Measurements from ENCODE around the gene NCEH1. TPM values are rescaled to one million over a fixed set of nuclear protein-coding genes. Genes with fewer than 3 reads are reported as not detected.

The NCEH1 gene
- total RNA-seq, 1 experiment from 2014 or later = 2.7 TPM

DNA sequence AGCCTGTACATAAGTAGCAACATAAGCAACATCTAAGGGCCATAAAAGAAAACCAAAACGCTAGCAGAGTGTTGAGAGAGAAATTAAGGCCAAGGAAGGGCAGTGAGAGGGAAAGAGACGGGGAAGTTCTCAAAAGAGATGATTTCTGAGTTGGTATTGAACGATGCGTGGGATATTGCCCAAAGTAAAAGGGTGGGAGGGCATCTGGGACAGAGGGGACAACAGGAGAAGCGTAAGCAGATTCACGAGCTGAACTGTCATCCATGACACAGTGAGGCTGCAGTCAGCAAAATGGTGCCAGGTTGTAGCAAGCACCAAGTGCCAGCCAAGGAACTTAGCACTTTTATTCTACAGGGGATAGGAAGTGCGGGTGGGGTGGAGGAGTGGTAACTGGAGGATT, 11.8 kb downstream of the NCEH1 start:
- no peak for DNase-seq
- no peak overlapping the region for H3K4me3 ChIP-seq (ENCODE audit: insufficient read depth, low read depth, low read length)
- no peaks in the 10 kb centered on the region; the same call in 1 of the 2 replicates for H3K27me3 ChIP-seq (ENCODE audit: control insufficient read depth, insufficient read depth, low read length)
- no peaks in the 10 kb centered on the region for H3K36me3 ChIP-seq (replicated peaks; ENCODE audit: control insufficient read depth, insufficient read depth, low read length)

DNA sequence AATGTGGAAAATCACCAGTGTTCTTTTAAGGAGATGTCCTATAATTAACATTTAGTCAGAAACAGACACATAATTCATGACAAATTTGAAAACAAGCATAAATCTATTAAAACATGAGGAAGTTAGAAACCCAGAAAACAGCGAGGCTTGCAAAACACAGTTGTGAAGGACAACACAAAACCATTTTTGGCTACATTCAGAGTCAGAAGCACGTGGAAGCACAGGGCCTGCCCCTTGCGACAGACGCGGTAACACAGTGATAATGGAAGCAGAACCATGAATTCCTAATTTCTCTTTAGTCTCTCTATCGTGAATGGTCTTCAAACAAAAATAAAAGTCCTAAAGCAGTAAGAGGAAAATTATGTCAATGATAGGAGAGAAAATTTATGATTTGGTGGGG, 12.2 kb downstream of the NCEH1 start:
- DNase-seq = no peak
- no peaks in the 10 kb centered on the region; the same call in 1 of the 2 replicates for H3K27me3 ChIP-seq (ENCODE audit: control insufficient read depth, insufficient read depth, low read length)
- H3K4me3 ChIP-seq (ENCODE audit: insufficient read depth, low read depth, low read length) = no peak overlapping the region
- H3K36me3 ChIP-seq (replicated peaks; ENCODE audit: control insufficient read depth, insufficient read depth, low read length) = no peaks in the 10 kb centered on the region

DNA sequence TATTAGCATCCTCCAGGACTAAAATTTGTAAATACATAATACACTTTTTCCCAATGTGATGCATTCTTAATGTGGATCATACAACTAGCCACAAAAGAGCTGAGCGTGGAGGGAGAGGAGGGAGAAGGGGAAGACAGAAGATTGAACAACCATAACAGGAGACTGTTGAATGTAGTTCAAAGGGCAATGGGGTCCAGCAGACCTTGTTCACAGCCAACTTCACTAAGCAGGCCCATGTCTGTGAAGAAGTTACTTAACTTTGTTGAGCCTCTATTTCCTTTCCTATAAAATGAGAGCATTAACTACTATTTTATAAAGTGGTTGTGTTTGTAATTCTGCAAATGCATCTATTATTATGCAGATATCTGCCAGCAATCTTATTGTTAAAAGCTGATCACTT, 13.3 kb downstream of the NCEH1 start:
- Histone ChIP-seq H3K27me3 (ENCODE audit: control insufficient read depth, insufficient read depth, low read length) (no peaks in the 10 kb centered on the region; the same call in 1 of the 2 replicates), H3K4me3 (ENCODE audit: insufficient read depth, low read depth, low read length) (no peak overlapping the region), H3K36me3 (replicated peaks; ENCODE audit: control insufficient read depth, insufficient read depth, low read length) (no peaks in the 10 kb centered on the region)
- DNase-seq = no peak

DNA sequence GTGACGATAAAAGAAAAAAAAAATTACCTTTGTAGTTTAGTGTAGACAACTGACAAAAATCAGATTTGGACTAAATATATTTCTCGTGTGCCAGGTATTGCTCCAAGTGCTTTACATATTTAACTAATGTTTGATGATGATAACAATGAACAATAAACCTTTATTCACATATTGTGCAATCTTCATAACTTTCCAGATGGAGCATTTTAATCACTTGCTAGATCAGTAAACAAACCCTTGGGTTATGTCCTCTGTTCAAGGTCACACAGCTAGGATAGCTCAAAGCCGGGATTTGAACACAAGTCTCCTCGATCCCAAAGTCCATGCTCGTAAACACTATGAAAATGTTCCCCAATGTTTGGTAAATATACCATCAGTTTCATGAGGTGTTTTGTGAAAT, 14.5 kb downstream of the NCEH1 start:
- Histone ChIP-seq H3K4me3 (ENCODE audit: insufficient read depth, low read depth, low read length) (no peak overlapping the region), H3K36me3 (replicated peaks; ENCODE audit: control insufficient read depth, insufficient read depth, low read length) (no peaks in the 10 kb centered on the region)
- no peak for DNase-seq

DNA sequence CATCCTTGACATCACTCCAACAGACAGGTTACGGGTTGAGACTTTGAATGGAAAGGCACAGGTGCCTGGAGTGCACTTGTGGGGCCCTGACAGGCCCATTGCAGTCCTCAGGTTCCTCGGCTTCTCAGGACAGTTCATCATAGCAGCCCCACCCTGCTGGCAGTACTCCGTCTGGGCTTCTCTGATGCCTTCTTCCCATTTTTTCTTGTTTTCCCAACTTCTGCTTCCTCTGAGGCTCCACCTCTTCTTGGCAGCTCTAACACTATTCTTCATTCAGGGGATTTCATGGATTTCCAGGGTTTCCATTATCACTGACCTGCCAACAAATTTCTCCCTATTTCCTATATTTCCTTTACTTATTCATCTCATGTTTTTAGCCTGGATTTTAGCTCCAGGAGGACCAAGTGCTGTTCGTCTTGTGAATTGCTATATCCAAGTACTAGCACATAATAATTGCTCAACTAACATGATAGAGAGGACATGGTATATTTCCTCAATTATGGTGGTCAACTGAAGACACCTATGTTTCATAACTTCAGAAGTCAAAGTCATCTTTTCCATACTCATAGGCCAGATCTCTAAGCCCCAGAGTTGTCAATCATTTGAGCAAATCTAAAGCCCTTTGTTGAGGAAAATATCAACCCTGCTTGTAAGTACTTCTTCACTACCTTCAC, 16.2 kb downstream of the NCEH1 start:
- H3K4me3 ChIP-seq (ENCODE audit: insufficient read depth, low read depth, low read length) = no peak overlapping the region
- no peaks in the 10 kb centered on the region for H3K36me3 ChIP-seq (replicated peaks; ENCODE audit: control insufficient read depth, insufficient read depth, low read length)
- no peak for DNase-seq
- no peaks in the 10 kb centered on the region; the same call in 1 of the 2 replicates for H3K27me3 ChIP-seq (ENCODE audit: control insufficient read depth, insufficient read depth, low read length)

More for the DNA sequence above, 14.5 kb downstream of the NCEH1 start:
- no peaks in the 10 kb centered on the region; the same call in 1 of the 2 replicates for H3K27me3 ChIP-seq (ENCODE audit: control insufficient read depth, insufficient read depth, low read length)

DNA sequence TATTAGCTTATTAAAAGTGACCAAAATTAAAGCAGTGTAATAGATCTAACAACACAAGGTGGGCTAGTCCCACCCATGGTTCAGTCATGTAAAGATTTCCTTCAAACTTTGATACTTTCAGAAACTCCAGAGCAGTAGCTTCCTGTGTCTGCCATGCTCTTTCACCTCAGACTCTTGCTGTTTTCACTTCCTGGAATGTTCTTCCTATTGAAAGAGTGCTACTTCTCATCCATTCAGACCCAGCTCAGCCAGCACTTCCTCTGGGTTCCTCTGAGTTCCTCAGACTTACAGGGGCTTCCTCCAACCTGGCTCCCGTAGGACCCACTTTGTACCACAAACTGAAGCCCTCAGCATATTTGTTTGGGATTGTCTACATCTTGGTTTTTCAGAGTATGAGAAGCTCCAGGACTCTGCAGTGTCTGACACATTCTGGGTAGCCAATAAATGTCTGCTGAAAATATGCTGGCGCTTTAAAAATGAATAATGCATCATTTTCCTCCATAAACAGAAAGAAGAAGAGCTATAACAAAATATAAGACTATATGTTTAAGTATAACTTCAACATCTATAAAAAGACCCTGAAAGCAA, 18.0 kb downstream of the NCEH1 start:
- DNase-seq = no peak
- H3K36me3 ChIP-seq (replicated peaks; ENCODE audit: control insufficient read depth, insufficient read depth, low read length) = no peaks in the 10 kb centered on the region
- no peak overlapping the region for H3K4me3 ChIP-seq (ENCODE audit: insufficient read depth, low read depth, low read length)
- no peaks in the 10 kb centered on the region; the same call in 1 of the 2 replicates for H3K27me3 ChIP-seq (ENCODE audit: control insufficient read depth, insufficient read depth, low read length)

DNA sequence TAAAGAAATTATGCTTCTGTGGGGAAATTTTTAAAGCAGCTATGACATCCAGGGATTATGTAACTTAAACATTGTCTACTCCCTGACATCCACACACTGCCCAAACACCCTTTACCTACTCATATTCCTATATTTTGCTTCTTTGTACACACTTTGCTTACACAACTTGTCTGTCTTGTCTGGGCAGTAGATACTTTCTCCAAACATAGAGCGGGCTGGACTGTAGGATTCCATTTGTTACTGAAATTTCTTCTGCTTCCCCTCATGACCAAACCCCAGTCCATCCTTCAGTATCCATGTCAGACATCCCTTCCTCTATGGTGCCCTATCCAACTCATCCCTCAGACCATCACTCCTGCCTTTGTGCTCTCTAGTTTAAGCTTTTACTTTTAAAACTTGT, 19.9 kb downstream of the NCEH1 start:
- Histone ChIP-seq H3K36me3 (replicated peaks; ENCODE audit: control insufficient read depth, insufficient read depth, low read length) (no peaks in the 10 kb centered on the region), H3K4me3 (ENCODE audit: insufficient read depth, low read depth, low read length) (no peak overlapping the region), H3K27me3 (ENCODE audit: control insufficient read depth, insufficient read depth, low read length) (no peaks in the 10 kb centered on the region; the same call in 1 of the 2 replicates)
- no peak for DNase-seq

DNA sequence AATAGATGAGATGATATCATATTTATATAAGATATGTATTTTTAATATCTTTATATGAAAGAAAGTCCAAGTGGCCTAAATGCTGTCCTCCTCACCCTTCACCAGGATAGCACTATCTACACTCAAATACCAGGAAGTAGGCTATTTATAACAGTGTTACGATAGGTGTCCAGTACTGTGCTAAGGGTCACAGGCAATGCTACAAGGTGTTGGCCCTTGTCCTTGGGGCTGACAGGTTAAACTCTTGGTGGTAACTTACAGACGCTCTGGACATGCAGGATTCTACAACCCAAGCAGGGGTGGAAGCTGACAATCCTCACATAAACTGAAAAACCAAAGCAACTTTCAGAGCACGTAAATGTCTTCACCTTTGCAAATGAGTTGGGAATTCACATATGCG, 22.3 kb downstream of the NCEH1 start:
- no peaks in the 10 kb centered on the region for H3K27me3 ChIP-seq (ENCODE audit: control insufficient read depth, insufficient read depth, low read length)
- H3K4me3 ChIP-seq (ENCODE audit: insufficient read depth, low read depth, low read length) = no peak overlapping the region
- H3K36me3 ChIP-seq (replicated peaks; ENCODE audit: control insufficient read depth, insufficient read depth, low read length) = no peaks in the 10 kb centered on the region
- no peak for DNase-seq

DNA sequence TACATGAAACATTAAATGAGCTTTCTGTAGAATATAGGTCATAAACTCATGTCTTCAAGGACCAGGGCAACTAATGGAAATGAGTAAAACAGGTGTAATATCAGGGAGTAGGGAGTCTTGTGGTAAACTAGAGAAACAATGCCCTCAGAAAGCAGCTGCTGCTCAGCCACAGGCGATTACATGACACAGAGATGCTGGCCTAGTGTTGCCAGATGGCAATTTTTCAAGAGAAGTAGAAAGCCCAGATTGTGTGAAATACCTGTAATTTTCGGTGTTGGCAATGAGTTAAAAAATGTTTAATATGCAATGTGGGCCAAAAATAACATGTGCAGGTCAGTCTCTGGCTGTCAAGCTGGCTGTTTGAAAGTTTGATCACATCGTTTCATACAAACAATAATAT, 23.4 kb downstream of the NCEH1 start:
- Histone ChIP-seq H3K36me3 (replicated peaks; ENCODE audit: control insufficient read depth, insufficient read depth, low read length) (no peaks in the 10 kb centered on the region), H3K27me3 (ENCODE audit: control insufficient read depth, insufficient read depth, low read length) (no peaks in the 10 kb centered on the region), H3K4me3 (ENCODE audit: insufficient read depth, low read depth, low read length) (no peak overlapping the region)
- no peak for DNase-seq

DNA sequence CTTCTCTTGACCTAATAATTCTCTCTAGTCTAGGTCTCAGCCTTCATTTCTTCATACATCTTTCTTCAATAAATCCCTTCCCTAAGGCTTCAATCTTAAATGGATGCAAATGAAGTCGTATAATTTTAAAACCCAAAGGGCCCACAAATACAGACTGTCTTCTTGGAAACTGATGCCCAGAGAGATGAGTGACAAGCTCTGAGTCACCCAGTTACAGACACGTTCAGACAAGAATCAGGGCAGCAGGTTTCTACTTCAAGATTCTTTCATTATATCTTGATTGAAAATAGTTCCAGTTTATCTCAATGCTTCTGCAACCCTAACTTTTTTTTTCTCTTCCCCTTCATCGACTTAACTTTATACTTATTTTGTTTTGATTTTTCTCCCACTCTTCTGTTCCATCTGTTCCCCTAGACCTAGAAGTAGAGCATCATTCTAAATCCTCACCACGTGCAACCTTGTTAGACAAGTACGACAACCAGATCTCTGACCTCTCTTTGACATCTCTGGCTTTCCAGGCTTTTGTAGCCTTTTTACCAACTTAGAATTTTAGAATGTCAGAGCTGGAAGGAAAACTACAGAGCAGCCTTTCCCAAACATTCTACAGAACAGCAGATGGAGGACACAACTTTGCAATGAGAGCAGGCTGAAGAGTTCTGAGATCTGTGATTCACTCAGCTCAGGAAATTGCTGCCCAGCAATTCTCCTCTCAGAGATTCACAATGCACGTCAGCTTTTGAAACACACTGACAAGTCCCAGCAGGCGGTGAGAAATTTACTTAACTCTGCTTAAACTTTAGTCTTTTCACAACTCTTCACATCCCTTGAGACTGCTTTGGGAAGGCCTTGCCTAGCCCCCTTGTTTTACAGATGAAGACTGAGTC, 25.3 kb downstream of the NCEH1 start:
- Histone ChIP-seq H3K36me3 (replicated peaks; ENCODE audit: control insufficient read depth, insufficient read depth, low read length) (no peaks in the 10 kb centered on the region), H3K4me3 (ENCODE audit: insufficient read depth, low read depth, low read length) (no peak overlapping the region), H3K27me3 (ENCODE audit: control insufficient read depth, insufficient read depth, low read length) (no peaks in the 10 kb centered on the region)
- no peak for DNase-seq

DNA sequence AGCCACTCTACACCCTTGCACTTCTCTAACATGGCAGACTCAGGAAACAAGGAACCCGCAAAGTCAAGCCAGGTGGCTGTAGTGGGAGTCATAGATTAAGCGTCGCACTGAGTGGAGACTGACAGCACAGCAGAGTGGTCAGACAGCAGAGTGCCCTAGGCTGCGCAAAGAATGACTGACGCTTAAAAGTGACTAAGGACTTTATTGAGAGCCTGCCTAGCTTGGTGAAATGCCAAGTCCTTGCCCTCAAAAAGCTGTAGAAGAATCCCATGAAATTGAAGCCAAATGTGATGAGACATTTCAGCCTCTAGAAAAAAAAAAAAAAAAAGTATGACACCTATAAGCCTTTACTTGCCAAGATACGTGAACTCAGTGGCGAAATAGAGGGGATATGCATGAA, 30.2 kb downstream of the NCEH1 start:
- DNase-seq = no peak
- H3K27me3 ChIP-seq (ENCODE audit: control insufficient read depth, insufficient read depth, low read length) = no peaks in the 10 kb centered on the region
- no peaks in the 10 kb centered on the region for H3K36me3 ChIP-seq (replicated peaks; ENCODE audit: control insufficient read depth, insufficient read depth, low read length)
- H3K4me3 ChIP-seq (ENCODE audit: insufficient read depth, low read depth, low read length) = no peak overlapping the region

DNA sequence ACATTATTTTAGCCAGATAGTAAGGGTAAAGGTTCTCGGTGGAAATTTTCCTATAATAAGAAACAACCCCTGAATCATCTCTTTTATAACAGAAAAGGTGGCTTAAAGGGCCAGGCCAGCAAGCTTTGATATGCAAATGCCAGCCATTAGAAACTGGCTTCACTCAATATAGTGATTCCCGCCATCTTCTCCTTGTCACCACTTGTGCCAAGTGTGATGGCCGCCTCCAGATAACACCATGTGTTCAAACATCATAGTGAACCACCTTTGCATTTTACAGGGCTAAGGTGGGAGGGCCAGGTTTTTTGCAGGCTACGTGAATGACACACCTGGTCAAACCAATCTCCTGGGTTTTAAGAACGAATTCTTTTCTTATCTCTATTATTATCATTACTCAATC, 31.3 kb downstream of the NCEH1 start:
- Histone ChIP-seq H3K36me3 (replicated peaks; ENCODE audit: control insufficient read depth, insufficient read depth, low read length) (no peaks in the 10 kb centered on the region), H3K27me3 (ENCODE audit: control insufficient read depth, insufficient read depth, low read length) (no peaks in the 10 kb centered on the region), H3K4me3 (ENCODE audit: insufficient read depth, low read depth, low read length) (no peak overlapping the region)
- DNase-seq = no peak

DNA sequence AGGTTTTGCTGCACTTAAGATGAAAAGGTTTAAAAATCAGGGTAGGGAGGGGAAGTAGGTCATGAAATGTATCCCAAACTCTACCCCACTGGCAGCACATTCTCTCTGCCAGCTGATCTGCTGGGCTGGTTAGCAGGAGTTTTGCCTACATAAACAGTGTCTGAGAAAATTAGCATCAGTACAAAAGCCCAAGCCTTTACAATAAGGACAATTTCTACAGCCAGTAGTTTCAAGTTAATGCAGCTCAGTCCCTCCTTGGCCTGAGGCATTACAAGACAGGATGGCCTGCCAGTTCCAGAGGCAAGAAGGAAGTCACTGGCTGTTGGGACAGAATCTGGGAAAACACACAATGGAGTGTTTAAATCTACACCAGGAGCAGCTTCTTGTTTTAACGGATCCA, 32.8 kb downstream of the NCEH1 start:
- H3K27me3 ChIP-seq (ENCODE audit: control insufficient read depth, insufficient read depth, low read length) = no peaks in the 10 kb centered on the region
- DNase-seq = no peak
- no peaks in the 10 kb centered on the region for H3K36me3 ChIP-seq (replicated peaks; ENCODE audit: control insufficient read depth, insufficient read depth, low read length)
- no peak overlapping the region for H3K4me3 ChIP-seq (ENCODE audit: insufficient read depth, low read depth, low read length)

DNA sequence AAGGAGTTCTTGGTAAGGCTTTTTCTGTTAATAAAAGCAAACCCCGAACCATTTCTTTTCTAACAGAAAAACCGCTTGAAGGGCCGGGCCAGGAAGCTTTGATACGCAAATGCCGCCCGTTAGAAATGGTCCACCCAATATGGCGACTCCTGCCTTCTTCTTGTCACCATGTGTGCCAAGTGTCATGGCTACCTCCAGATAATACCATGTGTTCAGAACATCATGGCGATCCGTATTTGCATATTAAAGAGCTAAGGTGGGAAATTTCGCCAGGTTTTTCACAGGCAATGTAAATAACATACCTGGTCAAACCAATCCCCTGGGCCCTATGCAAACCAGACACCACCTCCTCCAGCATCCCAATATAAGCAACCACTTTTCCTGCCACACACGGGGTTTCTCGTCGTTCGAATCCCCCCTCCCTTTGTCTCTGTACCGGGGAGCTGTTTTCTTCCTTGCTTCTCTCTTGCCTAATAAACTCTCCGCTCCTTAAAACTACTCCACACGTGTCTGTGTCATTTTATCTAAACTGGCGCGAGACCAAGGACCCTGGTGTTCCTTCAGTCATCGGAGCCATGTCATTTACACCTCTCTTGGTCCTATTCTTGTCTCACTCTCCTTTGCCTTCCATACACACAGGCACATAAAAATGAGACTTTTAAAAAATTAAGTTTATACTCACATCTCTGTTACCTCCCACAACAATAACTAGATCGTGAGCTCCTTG, 34.5 kb downstream of the NCEH1 start:
- DNase-seq = no peak
- Histone ChIP-seq H3K4me3 (ENCODE audit: insufficient read depth, low read depth, low read length) (no peak overlapping the region; the same call in 1 of the 2 replicates), H3K36me3 (replicated peaks; ENCODE audit: control insufficient read depth, insufficient read depth, low read length) (no peaks in the 10 kb centered on the region), H3K27me3 (ENCODE audit: control insufficient read depth, insufficient read depth, low read length) (no peaks in the 10 kb centered on the region)
